ENCODE measurements around the gene SLC1A7. TPM values are rescaled to one million over a fixed set of nuclear protein-coding genes. Genes with fewer than 3 reads are reported as not detected.

The SLC1A7 gene
- total and polyA plus RNA-seq, 7 donors = 0.04 to 6.2 (median 0.36) TPM

DNA sequence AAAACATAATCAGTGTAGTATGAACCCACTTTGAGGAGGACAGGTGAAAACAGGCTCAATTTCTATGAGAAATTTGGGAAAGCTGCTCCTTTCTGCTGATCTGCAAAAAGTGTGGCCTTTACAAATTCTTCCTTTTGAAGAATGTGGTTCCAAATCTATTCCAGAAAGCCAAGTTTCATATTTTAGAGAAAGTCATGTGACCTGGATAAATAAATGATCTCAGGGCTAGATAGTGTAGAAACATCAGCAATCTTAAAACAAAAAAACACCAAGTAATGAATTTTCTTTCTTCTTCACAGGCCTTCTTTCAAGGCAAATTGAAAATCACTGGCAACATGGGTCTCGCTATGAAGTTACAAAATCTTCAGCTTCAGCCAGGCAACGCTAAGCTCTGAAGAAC, 92.1 kb downstream of the SLC1A7 start:
- H3K4me3 ChIP-seq = no peak overlapping the region
- DNase-seq (no peak), ATAC-seq (no peak)
- H3K27ac ChIP-seq = no peak overlapping the region
- H3K27me3 ChIP-seq (ENCODE audit: insufficient read depth in 3 of 3, low read length in 2 of 3) = no peaks in the 10 kb centered on the region
- H3K4me1 ChIP-seq = peaks cover 8% of the 10 kb centered on the region
- WGBS, 3 donors = 87 to 93% (median 90%) methylated on average over 2 of the region's 2 CpGs
- TF ChIP-seq CTCF (IDR thresholded peaks at IDR 0.05) = no peak
- peaks cover 0 to 49% of the 10 kb centered on the region in 2 donors for H3K36me3 ChIP-seq (ENCODE audit: insufficient read depth in 1 of 2, low read depth in 1 of 2)
- intact Hi-C loops (cut with DNase I) = no loop called here
- no peaks in the 10 kb centered on the region for H3K9me3 ChIP-seq

- intact Hi-C loops (cut with DNase I) = no loop called here
- Histone ChIP-seq H3K4me1 (peaks cover 8% of the 10 kb centered on the region), H3K9me3 (no peaks in the 10 kb centered on the region), H3K36me3 (ENCODE audit: insufficient read depth in 1 of 2, low read depth in 1 of 2) (peaks cover 0 to 49% of the 10 kb centered on the region in 2 donors), H3K4me3 (no peak overlapping the region), H3K27me3 (ENCODE audit: insufficient read depth in 3 of 3, low read length in 2 of 3) (no peaks in the 10 kb centered on the region), H3K27ac (no peak overlapping the region)
- no peak for ATAC-seq
- 86 to 89% (median 88%) methylated on average over 3 of the region's 3 CpGs for WGBS, 3 donors
- no peak for TF ChIP-seq CTCF (IDR thresholded peaks at IDR 0.05)
- DNase-seq = no peak
Observed at GRCh38 chr1:53049574-53049967, 92.9 kb downstream of the SLC1A7 start.

- DNase-seq = no peak
- 61% methylated on average over 3 of the region's 3 CpGs for WGBS, 3 donors
- Histone ChIP-seq H3K36me3 (ENCODE audit: insufficient read depth in 1 of 2, low read depth in 1 of 2) (peaks cover 0 to 49% of the 10 kb centered on the region in 2 donors), H3K9me3 (no peaks in the 10 kb centered on the region), H3K4me1 (peaks cover 8% of the 10 kb centered on the region), H3K4me3 (no peak overlapping the region), H3K27me3 (ENCODE audit: insufficient read depth in 3 of 3, low read length in 2 of 3) (no peaks in the 10 kb centered on the region), H3K27ac (no peak overlapping the region)
- intact Hi-C loops (cut with DNase I) = no loop called here
- no peak for ATAC-seq
- TF ChIP-seq CTCF (IDR thresholded peaks at IDR 0.05) = no peak
Observed at GRCh38 chr1:53048960-53049573, 93.4 kb downstream of the SLC1A7 start.

GRCh38 chr1:53047737-53048736, 94.4 kb downstream of the SLC1A7 start:
- H3K27me3 ChIP-seq (ENCODE audit: insufficient read depth in 3 of 3, low read length in 2 of 3) = no peaks in the 10 kb centered on the region
- intact Hi-C loops (cut with DNase I) = no loop called here
- H3K27ac ChIP-seq = no peak overlapping the region
- TF ChIP-seq CTCF (IDR thresholded peaks at IDR 0.05) = no peak
- H3K36me3 ChIP-seq (ENCODE audit: insufficient read depth in 1 of 2, low read depth in 1 of 2) = peaks cover 0 to 40% of the 10 kb centered on the region in 2 donors
- 73 to 75% (median 73%) methylated on average over 5 of the region's 5 CpGs for WGBS, 3 donors
- no peak for ATAC-seq
- H3K9me3 ChIP-seq = no peaks in the 10 kb centered on the region
- peaks cover 8% of the 10 kb centered on the region for H3K4me1 ChIP-seq
- no peak overlapping the region for H3K4me3 ChIP-seq
- DNase-seq = no peak

Data from psoas muscle (tissue), 8 donors.